ENCODE results near the gene CIT. TPM values are rescaled to one million over a fixed set of nuclear protein-coding genes. Genes with fewer than 3 reads are reported as not detected.

Gene CIT
- total RNA-seq, 2 experiments from 2014 or later: 113 to 132 TPM

GRCh38 chr12:119694111-119694510 lies 183.0 kb downstream of the CIT start:
- ChIA-PET CTCF (interaction anchor here (0.6 to 1.1 kb wide), 2 partner anchors 10 to 131 kb away, joined by 3 read pairs; no protein-coding TSS in a partner anchor), POLR2A (no interaction called here)
- no peak overlapping the region for H3K27ac Mint-ChIP-seq
- no peaks in the 10 kb centered on the region for H3K4me1 Mint-ChIP-seq
- peaks cover 30% of the 10 kb centered on the region for H3K36me3 Mint-ChIP-seq (ENCODE audit: low read depth)
- no peaks in the 10 kb centered on the region for H3K27me3 Mint-ChIP-seq
- no peaks in the 10 kb centered on the region for H3K9me3 Mint-ChIP-seq
- no peak overlapping the region for H3K4me3 Mint-ChIP-seq
- DNase-seq: no peak

- Mint-ChIP-seq H3K9me3 (no peaks in the 10 kb centered on the region), H3K27me3 (no peaks in the 10 kb centered on the region), H3K4me1 (no peaks in the 10 kb centered on the region), H3K36me3 (ENCODE audit: low read depth) (peaks cover 33% of the 10 kb centered on the region), H3K4me3 (no peak overlapping the region), H3K27ac (no peak overlapping the region)
- DNase-seq: no peak
- ChIA-PET CTCF (interaction anchor here (0.6 kb wide), 1 partner anchor 132 kb away, joined by 3 read pairs; no protein-coding TSS in a partner anchor), POLR2A (no interaction called here)
Observed at GRCh38 chr12:119693511-119693910, 183.6 kb downstream of the CIT start.

GRCh38 chr12:119692997-119693396 lies 184.1 kb downstream of the CIT start:
- no peak for DNase-seq
- CTCF ChIA-PET: no interaction called here
- Mint-ChIP-seq H3K9me3 (no peaks in the 10 kb centered on the region), H3K4me3 (no peak overlapping the region), H3K4me1 (no peaks in the 10 kb centered on the region), H3K36me3 (ENCODE audit: low read depth) (peaks cover 32% of the 10 kb centered on the region), H3K27me3 (no peaks in the 10 kb centered on the region), H3K27ac (no peak overlapping the region)
- POLR2A ChIA-PET: no interaction called here

- Mint-ChIP-seq H3K4me1 (no peaks in the 10 kb centered on the region), H3K9me3 (no peaks in the 10 kb centered on the region), H3K27ac (no peak overlapping the region), H3K27me3 (no peaks in the 10 kb centered on the region), H3K36me3 (ENCODE audit: low read depth) (peaks cover 31% of the 10 kb centered on the region), H3K4me3 (no peak overlapping the region)
- POLR2A ChIA-PET: no interaction called here
- DNase-seq: no peak
- CTCF ChIA-PET: no interaction called here
Observed at GRCh38 chr12:119692410-119692809, 184.7 kb downstream of the CIT start.

- Mint-ChIP-seq H3K9me3 (no peaks in the 10 kb centered on the region), H3K4me3 (no peak overlapping the region), H3K4me1 (no peaks in the 10 kb centered on the region), H3K36me3 (ENCODE audit: low read depth) (peaks cover 33% of the 10 kb centered on the region), H3K27ac (no peak overlapping the region), H3K27me3 (no peaks in the 10 kb centered on the region)
- ChIA-PET CTCF (no interaction called here), POLR2A (no interaction called here)
- no peak for DNase-seq
Observed at GRCh38 chr12:119691202-119691810, 185.8 kb downstream of the CIT start.

GRCh38 chr12:119689935-119690500 lies 187.1 kb downstream of the CIT start:
- ChIA-PET POLR2A (no interaction called here), CTCF (interaction anchor here (0.8 to 1.4 kb wide), 3 partner anchors 8 to 197 kb away, joined by 3 to 5 read pairs (median 3); no protein-coding TSS in a partner anchor)
- no peaks in the 10 kb centered on the region for H3K9me3 Mint-ChIP-seq
- DNase-seq: no peak
- peaks cover 37% of the 10 kb centered on the region for H3K36me3 Mint-ChIP-seq (ENCODE audit: low read depth)
- H3K4me3 Mint-ChIP-seq: no peak overlapping the region
- no peaks in the 10 kb centered on the region for H3K4me1 Mint-ChIP-seq
- H3K27ac Mint-ChIP-seq: no peak overlapping the region
- no peaks in the 10 kb centered on the region for H3K27me3 Mint-ChIP-seq

- H3K27me3 Mint-ChIP-seq: no peaks in the 10 kb centered on the region
- H3K36me3 Mint-ChIP-seq (ENCODE audit: low read depth): peaks cover 47% of the 10 kb centered on the region
- no peaks in the 10 kb centered on the region for H3K9me3 Mint-ChIP-seq
- H3K4me1 Mint-ChIP-seq: peaks cover 7% of the 10 kb centered on the region
- H3K27ac Mint-ChIP-seq: no peak overlapping the region
- no peak overlapping the region for H3K4me3 Mint-ChIP-seq
- ChIA-PET POLR2A (no interaction called here), CTCF (interaction anchor here (0.5 to 2.2 kb wide), 4 partner anchors 10 to 169 kb away, joined by 3 to 6 read pairs (median 4); no protein-coding TSS in a partner anchor)
- no peak for DNase-seq
Observed at GRCh38 chr12:119687879-119688278, 189.2 kb downstream of the CIT start.

GRCh38 chr12:119687406-119687805 lies 189.7 kb downstream of the CIT start:
- CTCF ChIA-PET: interaction anchor here (0.6 to 2.2 kb wide), 3 partner anchors 10 to 169 kb away, joined by 3 to 6 read pairs (median 4); no protein-coding TSS in a partner anchor
- no peak overlapping the region for H3K27ac Mint-ChIP-seq
- DNase-seq: no peak
- POLR2A ChIA-PET: interaction anchor here (0.6 kb wide), 1 partner anchor 232 kb away, joined by 3 read pairs; no protein-coding TSS in a partner anchor
- no peaks in the 10 kb centered on the region for H3K27me3 Mint-ChIP-seq
- peaks cover 12% of the 10 kb centered on the region for H3K4me1 Mint-ChIP-seq
- H3K4me3 Mint-ChIP-seq: no peak overlapping the region
- peaks cover 49% of the 10 kb centered on the region for H3K36me3 Mint-ChIP-seq (ENCODE audit: low read depth)
- no peaks in the 10 kb centered on the region for H3K9me3 Mint-ChIP-seq

GRCh38 chr12:119686776-119687175 lies 190.3 kb downstream of the CIT start:
- Mint-ChIP-seq H3K4me3 (no peak overlapping the region), H3K27me3 (no peaks in the 10 kb centered on the region), H3K27ac (no peak overlapping the region), H3K36me3 (ENCODE audit: low read depth) (peaks cover 54% of the 10 kb centered on the region), H3K9me3 (no peaks in the 10 kb centered on the region), H3K4me1 (peaks cover 18% of the 10 kb centered on the region)
- ChIA-PET POLR2A (interaction anchor here (0.6 kb wide), 1 partner anchor 231 kb away, joined by 3 read pairs; no protein-coding TSS in a partner anchor), CTCF (interaction anchor here (1.4 to 2.2 kb wide), 2 partner anchors 9 to 17 kb away, joined by 4 to 6 read pairs; no protein-coding TSS in a partner anchor)
- DNase-seq: no peak

- ChIA-PET CTCF (interaction anchor here (0.9 to 2.2 kb wide), 3 partner anchors 8 to 17 kb away, joined by 4 to 6 read pairs (median 4); no protein-coding TSS in a partner anchor), POLR2A (no interaction called here)
- no peak overlapping the region for H3K4me3 Mint-ChIP-seq
- peaks cover 19% of the 10 kb centered on the region for H3K4me1 Mint-ChIP-seq
- H3K9me3 Mint-ChIP-seq: no peaks in the 10 kb centered on the region
- H3K27me3 Mint-ChIP-seq: no peaks in the 10 kb centered on the region
- peaks cover 54% of the 10 kb centered on the region for H3K36me3 Mint-ChIP-seq (ENCODE audit: low read depth)
- no peak overlapping the region for H3K27ac Mint-ChIP-seq
- no peak for DNase-seq
Observed at GRCh38 chr12:119686355-119686754, 190.8 kb downstream of the CIT start.

- peaks cover 54% of the 10 kb centered on the region for H3K36me3 Mint-ChIP-seq (ENCODE audit: low read depth)
- H3K27ac Mint-ChIP-seq: no peak overlapping the region
- POLR2A ChIA-PET: no interaction called here
Observed at GRCh38 chr12:119685375-119685774, 191.7 kb downstream of the CIT start.

GRCh38 chr12:119684711-119685369 lies 192.3 kb downstream of the CIT start:
- no peak overlapping the region for H3K27ac Mint-ChIP-seq
- peaks cover 19% of the 10 kb centered on the region for H3K4me1 Mint-ChIP-seq
- peaks cover 56% of the 10 kb centered on the region for H3K36me3 Mint-ChIP-seq (ENCODE audit: low read depth)
- POLR2A ChIA-PET: no interaction called here
- no peak overlapping the region for H3K4me3 Mint-ChIP-seq
- DNase-seq: no peak
- H3K27me3 Mint-ChIP-seq: no peaks in the 10 kb centered on the region
- no peaks in the 10 kb centered on the region for H3K9me3 Mint-ChIP-seq
- CTCF ChIA-PET: no interaction called here

More at GRCh38 chr12:119685375-119685774, 191.7 kb downstream of the CIT start:
- Mint-ChIP-seq H3K27me3 (no peaks in the 10 kb centered on the region), H3K9me3 (no peaks in the 10 kb centered on the region), H3K4me1 (peaks cover 19% of the 10 kb centered on the region), H3K4me3 (no peak overlapping the region)
- DNase-seq: no peak
- CTCF ChIA-PET: interaction anchor here (0.9 to 2.2 kb wide), 2 partner anchors 8 to 16 kb away, joined by 4 to 6 read pairs; no protein-coding TSS in a partner anchor

- Mint-ChIP-seq H3K4me1 (peaks cover 21% of the 10 kb centered on the region), H3K4me3 (no peak overlapping the region), H3K36me3 (ENCODE audit: low read depth) (peaks cover 59% of the 10 kb centered on the region), H3K9me3 (no peaks in the 10 kb centered on the region), H3K27me3 (no peaks in the 10 kb centered on the region), H3K27ac (peak overlapping the region; percentile 26)
- DNase-seq: no peak
- POLR2A ChIA-PET: no interaction called here
- CTCF ChIA-PET: interaction anchor here (0.6 to 1.1 kb wide), 3 partner anchors 9 to 436 kb away, joined by 3 read pairs; no protein-coding TSS in a partner anchor
Observed at GRCh38 chr12:119683816-119684215, 193.3 kb downstream of the CIT start.
